GM21360 (cell line): ENCODE data around the gene HEPHL1.
A peak's percentile ranks its signal among the peaks of the same experiment; 100 is the strongest.
"Not testable (repeated sequence)": the region's sequence is repeated elsewhere in the genome, so short reads cannot be mapped to it uniquely, and the experiment has no call there.

Experiments
- ATAC-seq: cut with Tn5 transposase; IDR thresholded peaks from one replicate; pipeline ENCODE4 v1.9.1; 2021; ENCODE audit warnings: mild to moderate bottlenecking, moderate library complexity; ENCODE audit not compliant: unreplicated experiment

HEPHL1 gene

GRCh38 chr11:94147433-94147845, 126.3 kb downstream of the HEPHL1 start:
- ATAC-seq: no peak

- no peak for ATAC-seq
These were observed 127.0 kb downstream of the HEPHL1 start for GRCh38 chr11:94148189-94148588.

GRCh38 chr11:94149431-94150017, 128.4 kb downstream of the HEPHL1 start:
- no peak for ATAC-seq

- no peak for ATAC-seq
These were observed 128.9 kb downstream of the HEPHL1 start for GRCh38 chr11:94150056-94150455.

GRCh38 chr11:94150704-94151685, 129.8 kb downstream of the HEPHL1 start:
- no peak for ATAC-seq

GRCh38 chr11:94151903-94152677, 130.9 kb downstream of the HEPHL1 start:
- ATAC-seq: peak; percentile 75

GRCh38 chr11:94152678-94153065, 131.5 kb downstream of the HEPHL1 start:
- ATAC-seq: no peak

- no peak for ATAC-seq
These were observed 132.2 kb downstream of the HEPHL1 start for GRCh38 chr11:94153320-94153719.

- ATAC-seq: no peak
These were observed 133.1 kb downstream of the HEPHL1 start for GRCh38 chr11:94154095-94154856.

GRCh38 chr11:94157339-94157738, 136.2 kb downstream of the HEPHL1 start:
- ATAC-seq: not testable (repeated sequence)
